HG03103 (cell line): Measurements from ENCODE around the gene KDM5C.

Experiments used
- ATAC-seq: cut with Tn5 transposase; IDR thresholded peaks from one replicate; pipeline ENCODE4 v1.9.1; 2021; ENCODE audit warnings: low read depth; ENCODE audit not compliant: unreplicated experiment

Gene KDM5C

DNA sequence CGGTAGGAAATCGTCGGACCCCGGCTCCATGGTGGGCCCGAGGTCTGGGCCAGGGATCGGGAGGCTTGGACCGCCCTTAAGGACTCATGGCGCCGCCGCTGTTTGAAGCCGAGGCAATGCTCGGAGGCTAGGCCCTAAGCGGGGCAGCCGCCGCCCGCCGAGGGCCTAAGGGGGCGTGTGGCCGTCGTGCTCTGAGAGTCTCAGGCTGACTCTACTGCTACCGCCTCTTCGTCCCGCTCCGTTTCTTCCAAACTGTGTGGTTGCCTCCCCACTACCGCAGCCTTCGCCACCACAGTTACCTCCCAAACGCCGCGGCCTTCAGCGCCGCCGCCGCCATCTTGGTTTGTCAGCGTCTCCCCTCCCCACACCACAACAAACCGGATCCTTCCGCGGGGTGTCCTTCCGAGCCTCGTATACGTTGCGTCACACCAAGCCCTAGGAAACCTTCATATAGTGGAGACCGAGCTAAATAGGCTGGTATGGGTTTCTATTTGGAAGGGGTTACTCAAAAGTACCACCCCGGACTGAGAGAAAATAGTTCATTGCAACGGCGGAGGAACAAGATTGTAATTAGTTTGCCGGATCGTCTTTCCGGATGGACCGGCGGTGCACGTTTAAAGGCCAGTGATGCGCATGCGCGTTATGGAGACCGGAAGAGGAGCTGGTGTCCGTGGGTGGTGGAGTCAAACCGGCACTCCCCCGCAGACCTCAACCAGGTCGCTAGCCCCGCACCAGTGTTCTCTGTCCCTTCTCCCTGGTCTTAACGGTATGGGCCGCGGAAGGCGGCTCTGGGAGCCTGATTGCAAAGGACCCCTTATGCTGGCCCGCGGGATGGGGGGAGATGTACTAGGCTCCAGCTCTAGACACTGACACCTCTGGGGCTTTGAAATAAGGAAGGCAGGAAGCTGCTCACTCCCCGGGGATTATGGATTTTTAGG is at the start of gene KDM5C:
KDM5C (minus strand) TSS at position 348 of the 938 bp plus-strand sequence; CDS start at position 30, 318 bp downstream.
- ATAC-seq: peak; percentile 69

DNA sequence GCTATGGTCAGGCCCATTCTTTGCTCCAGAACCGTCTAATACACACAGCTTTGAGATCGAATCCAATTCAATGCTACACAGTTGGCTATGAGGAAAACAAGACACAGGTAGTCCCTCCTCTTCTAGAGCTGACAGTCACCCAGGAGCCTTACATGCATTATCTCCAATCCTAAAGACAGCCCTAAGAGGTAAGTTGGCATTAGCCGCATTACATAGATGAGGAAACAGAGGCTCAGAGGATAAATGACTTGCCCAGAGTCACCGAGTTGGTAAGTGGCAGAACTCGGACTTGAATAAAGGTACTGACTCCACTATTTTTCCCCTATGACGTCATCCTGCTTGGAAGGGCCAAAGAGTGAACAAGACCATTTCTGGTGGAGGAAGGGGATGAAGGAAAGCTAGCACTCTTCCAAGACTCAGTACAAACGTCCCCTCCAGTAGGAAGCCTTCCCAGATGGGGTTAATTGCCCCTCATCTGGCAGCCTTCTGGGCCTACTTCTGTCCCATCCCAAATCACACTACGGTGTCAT is 47.9 kb upstream of the KDM5C start:
- ATAC-seq: no peak

DNA sequence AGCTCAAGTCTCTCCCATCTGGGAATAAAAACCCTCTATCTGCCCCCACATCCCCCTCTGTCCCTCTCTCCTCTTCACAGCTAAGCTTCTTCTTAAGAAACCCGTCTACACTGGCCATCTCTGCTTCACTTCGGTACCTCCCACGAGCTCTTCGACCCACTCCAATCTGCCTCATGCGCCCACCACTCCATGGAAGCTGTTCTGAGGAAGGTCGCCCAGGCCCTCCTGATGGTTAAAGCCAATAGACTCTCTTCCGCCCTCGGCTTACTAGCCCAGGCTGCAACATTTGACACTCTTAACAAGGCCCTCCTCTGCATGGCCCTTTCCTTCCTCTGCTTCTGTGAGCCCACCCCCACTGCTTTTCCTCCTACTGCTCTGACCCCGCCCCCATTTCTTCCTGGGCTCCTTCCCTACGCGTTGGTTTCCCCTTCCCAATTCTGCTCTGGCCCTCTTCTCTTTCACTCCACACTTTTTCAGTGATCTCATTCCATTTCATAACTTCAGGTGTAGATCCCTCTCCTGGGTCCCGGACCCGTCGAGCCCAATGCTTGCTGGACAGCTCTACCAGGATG is 44.6 kb upstream of the KDM5C start:
- no peak for ATAC-seq

- ATAC-seq: no peak
These were observed 43.2 kb upstream of the KDM5C start for GRCh38 chrX:53268173-53268572.

- ATAC-seq: no peak
These were observed 41.9 kb upstream of the KDM5C start for GRCh38 chrX:53266914-53267313.

DNA sequence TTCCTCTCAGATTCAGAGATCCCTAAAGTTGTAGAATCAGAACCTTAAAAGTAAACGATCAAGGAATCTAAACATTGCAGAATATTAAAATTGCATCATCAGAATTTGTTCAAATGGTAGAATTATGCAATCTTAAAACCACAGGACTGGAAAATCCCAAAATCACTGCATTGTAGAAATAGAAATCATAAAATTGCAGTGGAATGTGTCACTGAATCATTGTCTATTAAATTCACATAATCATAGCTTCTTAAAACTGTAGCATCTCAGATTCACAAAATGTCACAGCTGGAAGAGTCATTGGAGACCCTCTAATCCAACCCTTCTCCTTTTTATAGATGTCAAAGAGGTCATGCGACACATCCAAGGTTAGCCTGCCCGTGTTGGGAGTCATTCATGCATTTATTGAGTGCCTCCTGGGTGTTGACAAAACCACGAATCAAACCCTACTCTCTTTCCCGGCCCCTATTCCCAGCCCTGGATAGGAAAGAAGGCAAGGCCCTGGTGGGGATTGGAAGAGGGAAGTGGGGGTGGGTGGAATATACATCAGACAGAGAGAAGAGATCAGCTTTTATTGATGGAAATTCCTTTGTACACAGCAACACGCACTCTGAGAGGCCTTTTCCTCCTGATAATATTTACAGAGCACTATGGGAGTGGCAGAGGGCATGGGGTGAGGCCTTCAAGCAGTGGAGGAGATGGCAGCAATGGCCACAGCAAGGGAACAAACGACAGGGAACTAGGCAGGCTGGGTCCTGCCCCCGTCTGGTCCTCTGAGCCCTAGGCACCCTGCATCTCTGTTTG is 41.0 kb upstream of the KDM5C start:
- ATAC-seq: no peak

- ATAC-seq: no peak
These were observed 38.6 kb upstream of the KDM5C start for GRCh38 chrX:53263597-53264094.

GRCh38 chrX:53262918-53263394 is 37.9 kb upstream of the KDM5C start:
- no peak for ATAC-seq

DNA sequence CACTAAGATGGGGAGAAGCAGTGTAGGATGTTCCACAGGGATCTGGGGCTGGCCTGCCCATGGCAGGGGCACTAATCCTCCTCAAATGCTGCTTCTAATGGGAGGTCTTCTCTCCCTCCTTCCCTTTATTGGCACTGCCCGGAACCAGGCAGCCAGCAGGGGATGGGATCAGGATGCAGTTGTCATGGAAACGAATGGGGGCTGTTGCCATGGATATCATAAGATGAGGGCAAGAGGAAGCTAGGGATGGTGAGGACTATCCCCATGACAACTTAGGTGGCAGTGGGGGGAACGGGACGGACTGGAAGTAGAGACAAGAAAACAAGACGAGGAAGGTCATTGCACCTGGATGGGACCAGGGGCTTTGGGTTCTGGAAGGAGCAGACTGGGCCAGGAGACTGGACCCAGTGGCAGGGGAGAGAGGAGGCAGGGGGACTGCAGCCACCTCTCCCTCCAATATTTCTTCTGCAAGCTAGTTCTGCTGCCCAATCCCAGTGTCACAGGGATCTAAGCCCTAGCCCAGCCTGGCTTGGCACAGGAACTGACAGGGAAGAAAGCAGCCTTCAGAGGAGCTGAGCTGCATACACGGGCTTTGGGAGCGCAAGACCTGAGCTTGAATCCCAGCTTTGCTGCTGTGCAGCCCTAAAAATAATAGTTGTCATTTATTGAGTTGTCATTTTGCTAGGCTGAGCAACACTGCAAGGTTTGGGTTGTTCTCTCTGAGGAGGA is 37.3 kb upstream of the KDM5C start:
- no peak for ATAC-seq

- no peak for ATAC-seq
These were observed 36.5 kb upstream of the KDM5C start for GRCh38 chrX:53261355-53261972.

- no peak for ATAC-seq
These were observed 35.8 kb upstream of the KDM5C start for GRCh38 chrX:53260836-53261235.

GRCh38 chrX:53257670-53258423 is 32.8 kb upstream of the KDM5C start:
- no peak for ATAC-seq

GRCh38 chrX:53257166-53257565 is 32.2 kb upstream of the KDM5C start:
- ATAC-seq: no peak

- no peak for ATAC-seq
These were observed 31.5 kb upstream of the KDM5C start for GRCh38 chrX:53256446-53257041.

DNA sequence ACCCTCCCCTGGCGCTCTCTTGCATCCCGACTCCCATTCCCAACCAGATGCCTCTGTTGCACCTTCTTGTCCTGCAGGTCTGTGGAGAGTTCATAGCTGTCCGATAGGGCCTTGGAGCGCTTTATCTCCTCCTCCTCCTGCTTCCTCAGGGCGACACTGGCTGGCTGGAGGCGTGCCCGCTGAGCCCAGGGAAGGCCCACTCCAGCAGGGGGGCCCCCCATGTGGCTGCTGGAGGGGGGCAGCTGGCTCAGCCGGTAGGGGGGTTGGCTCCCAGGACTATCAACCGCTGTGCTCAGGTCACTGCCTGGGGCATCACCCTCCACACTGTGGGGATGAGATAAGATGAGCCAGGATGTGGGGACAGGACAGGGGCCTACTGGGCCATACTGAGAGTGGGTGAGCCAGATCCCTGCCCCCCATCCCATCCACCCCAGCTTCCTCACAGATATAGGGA is 30.8 kb upstream of the KDM5C start:
- no peak for ATAC-seq

- no peak for ATAC-seq
These were observed 29.8 kb upstream of the KDM5C start for GRCh38 chrX:53254570-53255461.

GRCh38 chrX:53253293-53254020 is 28.4 kb upstream of the KDM5C start:
- no peak for ATAC-seq
